IgD-negative memory B cell (primary cell): Measurements from ENCODE around the gene STT3A. TPM values are rescaled to one million over a fixed set of nuclear protein-coding genes. Genes with fewer than 3 reads are reported as not detected.

ENCODE experiments used
- H3K27ac Mint-ChIP-seq, 3 donors: one replicate each; pipeline ENCODE4 v1.8.0; 2020 to 2022; ENCODE audit warnings: mild to moderate bottlenecking in 3 of 3, mixed read lengths in 3 of 3, moderate library complexity in 1 of 3
- H3K27me3 Mint-ChIP-seq: one replicate; pipeline ENCODE4 v1.8.0; 2021; ENCODE audit warnings: mixed read lengths
- H3K36me3 Mint-ChIP-seq: one replicate; pipeline ENCODE4 v1.8.0; 2020; ENCODE audit warnings: mild to moderate bottlenecking, mixed read lengths
- H3K4me1 Mint-ChIP-seq, 3 donors: one replicate each; pipeline ENCODE4 v1.8.0; 2020 to 2022; ENCODE audit warnings: mixed read lengths in 3 of 3, mild to moderate bottlenecking in 1 of 3
- H3K4me3 Mint-ChIP-seq, 4 donors: one replicate each; pipeline ENCODE4 v1.8.0; 2020 to 2022; ENCODE audit warnings: mild to moderate bottlenecking in 4 of 4, mixed read lengths in 4 of 4, moderate library complexity in 3 of 4
- H3K9me3 Mint-ChIP-seq, 3 donors: one replicate each; pipeline ENCODE4 v1.8.0; 2020 to 2021; ENCODE audit warnings: mixed read lengths in 3 of 3, mild to moderate bottlenecking in 1 of 3
- polyA plus RNA-seq: library from polyadenylated mRNA; unstranded; fragments of 300-500 nt; fragmentation: Illumina TruSeq; gene quantifications from one replicate; pipeline ENCODE4 v1.2.3, GENCODE V29; 2021

The STT3A gene
- polyA plus RNA-seq, 1 donor from 2014 or later = 57.7 TPM

- Mint-ChIP-seq H3K36me3 (peaks cover 2% of the 10 kb centered on the region), H3K4me3 (no peak overlapping the region), H3K4me1 (no peaks in the 10 kb centered on the region), H3K9me3 (peaks cover 0 to 11% (median 7%) of the 10 kb centered on the region in 3 donors), H3K27ac (no peak overlapping the region), H3K27me3 (no peaks in the 10 kb centered on the region)
Measured at GRCh38 chr11:125663910-125664309, 71.3 kb downstream of the STT3A start.

GRCh38 chr11:125667151-125667550 lies 74.5 kb downstream of the STT3A start:
- Mint-ChIP-seq H3K27me3 (no peaks in the 10 kb centered on the region), H3K4me3 (no peak overlapping the region), H3K36me3 (peaks cover 4% of the 10 kb centered on the region), H3K27ac (no peak overlapping the region), H3K9me3 (peaks cover 0 to 11% (median 7%) of the 10 kb centered on the region in 3 donors), H3K4me1 (no peaks in the 10 kb centered on the region)

DNA sequence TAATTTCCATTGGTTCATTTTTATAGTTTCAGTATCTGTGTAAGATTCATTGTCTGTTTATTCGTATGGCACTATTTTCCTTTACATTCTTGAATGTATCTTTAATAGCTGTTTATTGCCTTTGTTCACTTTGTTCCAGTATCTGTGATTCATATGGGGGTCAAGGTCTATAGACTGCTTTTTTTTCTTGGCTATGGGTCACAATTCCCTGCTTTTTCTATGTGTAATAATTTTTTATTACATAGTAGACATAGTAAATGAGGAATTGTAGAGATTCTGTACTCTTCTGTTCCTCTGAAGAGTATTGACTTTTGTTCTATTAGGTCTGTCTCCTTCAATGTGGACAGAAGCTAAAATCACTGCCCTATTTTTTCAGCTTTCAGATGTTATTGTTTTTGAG lies 77.5 kb downstream of the STT3A start:
- H3K27me3 Mint-ChIP-seq = no peaks in the 10 kb centered on the region
- H3K36me3 Mint-ChIP-seq = peaks cover 2% of the 10 kb centered on the region
- H3K27ac Mint-ChIP-seq = no peak overlapping the region
- no peak overlapping the region for H3K4me3 Mint-ChIP-seq
- H3K9me3 Mint-ChIP-seq = peaks cover 0 to 8% (median 7%) of the 10 kb centered on the region in 3 donors
- H3K4me1 Mint-ChIP-seq = no peaks in the 10 kb centered on the region

GRCh38 chr11:125671561-125671960 lies 78.9 kb downstream of the STT3A start:
- Mint-ChIP-seq H3K36me3 (peaks cover 2% of the 10 kb centered on the region), H3K27me3 (no peaks in the 10 kb centered on the region), H3K4me3 (no peak overlapping the region), H3K9me3 (peaks cover 0 to 3% (median 2%) of the 10 kb centered on the region in 3 donors), H3K4me1 (no peaks in the 10 kb centered on the region), H3K27ac (no peak overlapping the region)

Other genes starting within 250 kb of the STT3A start
- gene FEZ1, start 96.6 kb upstream of the STT3A start, polyA plus RNA-seq = 1.2 TPM
- gene EI24, start 23.4 kb upstream of the STT3A start, polyA plus RNA-seq = 41.8 TPM
- 2.8 TPM for gene CHEK1, start 32.3 kb downstream of the STT3A start, polyA plus RNA-seq
- gene ACRV1, start 88.0 kb downstream of the STT3A start, polyA plus RNA-seq = not detected
- gene PATE1, start 153.4 kb downstream of the STT3A start, polyA plus RNA-seq = not detected
- not detected for gene PATE2, start 186.0 kb downstream of the STT3A start, polyA plus RNA-seq
- gene PATE3, start 195.3 kb downstream of the STT3A start, polyA plus RNA-seq = not detected
- gene PATE4, start 240.5 kb downstream of the STT3A start, polyA plus RNA-seq = not detected